OCI-LY1 (cell line): ENCODE measurements around the gene TRIM45.

Experiments used
- CTCF ChIP-seq: fragments of 200-600 bp; sonication (generic), shearing (Covaris generic); IDR thresholded peaks from 2 replicates; pipeline ENCODE4 v1.5.1; 2017; ENCODE audit warnings: mild to moderate bottlenecking, antibody characterized with exemption, low read length, moderate library complexity, mixed read lengths
- EZH2 ChIP-seq: fragments of 200-600 bp; sonication (generic), shearing (Covaris generic); IDR thresholded peaks from 2 replicates; pipeline ENCODE4 v1.8.0; 2017; ENCODE audit warnings: borderline replicate concordance, mixed run types, mild to moderate bottlenecking, antibody characterized with exemption, low read length, moderate library complexity, mixed read lengths

DNA sequence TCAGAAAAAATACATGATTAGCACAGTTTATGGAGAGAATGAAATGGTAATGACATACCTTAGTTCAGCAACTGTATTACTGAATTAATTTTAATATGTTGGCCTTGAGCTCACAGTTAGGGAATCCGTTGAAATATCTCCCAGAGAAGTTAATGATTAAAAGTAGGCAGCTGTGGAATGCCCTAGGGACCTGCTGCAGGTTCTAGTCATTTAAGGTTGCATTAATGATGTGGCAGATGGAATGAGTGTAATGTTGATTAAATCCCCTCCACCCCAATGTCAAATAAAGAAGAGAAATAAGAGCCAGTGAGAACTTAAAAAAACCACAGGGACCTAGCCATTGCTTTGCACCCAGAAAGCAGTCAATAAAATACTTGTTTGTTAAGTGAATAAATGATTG, 40.3 kb upstream of the TRIM45 start:
- TF ChIP-seq CTCF = no peak
- no peak for TF ChIP-seq EZH2
